H1 (cell line): ENCODE measurements around the gene BLMH. TPM values are rescaled to one million over a fixed set of nuclear protein-coding genes. Genes with fewer than 3 reads are reported as not detected.

Experiments
- CTCF ChIA-PET: fragments of 300-600 bp; sonication (Branson Sonifier 250); formaldehyde crosslinking; loops from one replicate; lab custom pipeline; 2021; ENCODE audit not compliant: partially characterized antibody; lab: Charles Lee
- POLR2A ChIA-PET: fragments of 300-600 bp; sonication (Branson Sonifier 250); formaldehyde crosslinking; loops from one replicate; lab custom pipeline; 2021; ENCODE audit warnings: inconsistent platforms; ENCODE audit not compliant: partially characterized antibody; lab: Charles Lee
- DNase-seq, 2 experiments: peaks; one replicate each; pipeline versions ENCODE4 v3.0.0 to v3.0.0-alpha.2; 2010 to 2022; ENCODE audit warnings: low spot score in 2 of 2, low read depth in 1 of 2, mixed read lengths in 1 of 2
- FAIRE-seq: peaks from 2 replicates; lab custom pipeline; 2011; peaks lifted over from hg19 to GRCh38; lab: Jason Lieb, UNC
- H2AFZ ChIP-seq: 2 replicates; pipeline ENCODE4 v1.8.1; 2012; ENCODE audit warnings: low read length, inconsistent platforms
- H2AK5ac ChIP-seq: 2 replicates; pipeline ENCODE4 v1.6.1; 2013; ENCODE audit warnings: low read depth, low read length
- H2BK120ac ChIP-seq: replicated peaks from 2 replicates; pipeline ENCODE3; 2013; ENCODE audit warnings: low read depth, low read length, inconsistent platforms
- H2BK12ac ChIP-seq: 2 replicates; pipeline ENCODE4 v1.6.1; 2013; ENCODE audit warnings: low read depth, low read length
- H2BK15ac ChIP-seq: 2 replicates; pipeline ENCODE4 v1.6.1; 2013; ENCODE audit warnings: low read length
- H2BK20ac ChIP-seq: 2 replicates; pipeline ENCODE4 v1.6.1; 2013; ENCODE audit warnings: low read length
- H2BK5ac ChIP-seq: 2 replicates; pipeline ENCODE4 v1.6.1; 2013; ENCODE audit warnings: low read depth, low read length
- H3K14ac ChIP-seq: 2 replicates; pipeline ENCODE4 v1.6.1; 2013; ENCODE audit warnings: inconsistent platforms; ENCODE audit not compliant: insufficient read length
- H3K18ac ChIP-seq: 2 replicates; pipeline ENCODE4 v1.6.1; 2013; ENCODE audit warnings: low read length; ENCODE audit errors: extremely low read depth
- H3K23ac ChIP-seq: 2 replicates; pipeline ENCODE4 v1.6.1; 2013; ENCODE audit warnings: inconsistent platforms; ENCODE audit not compliant: insufficient read length
- H3K23me2 ChIP-seq: 2 replicates; pipeline ENCODE4 v1.6.1; 2013; ENCODE audit warnings: low read depth, low read length
- H3K27ac ChIP-seq: 2 replicates; pipeline ENCODE4 v1.6.1; 2011; ENCODE audit warnings: low read depth, low read length, inconsistent platforms
- H3K27me3 ChIP-seq, 4 experiments: replicated peaks in 1 of 4; 1 replicate in 1 of 4; 2 replicates in 3 of 4; pipeline versions ENCODE4 v1.6.1 to v1.8.1; 2011 to 2013; ENCODE audit warnings: low read length in 3 of 4, mild to moderate bottlenecking in 3 of 4, inconsistent platforms in 2 of 4, mixed read lengths in 2 of 4, moderate library complexity in 1 of 4; ENCODE audit not compliant: control insufficient read depth in 3 of 4, insufficient read depth in 3 of 4; ENCODE audit errors: extremely low read depth in 1 of 4
- H3K36me3 ChIP-seq, 4 experiments: 2 replicates each; pipeline versions ENCODE4 v1.6.1 to v1.8.1; 2011 to 2013; ENCODE audit warnings: mild to moderate bottlenecking in 4 of 4, low read length in 3 of 4, moderate library complexity in 2 of 4, control low read depth in 1 of 4, inconsistent platforms in 1 of 4; ENCODE audit not compliant: insufficient read depth in 4 of 4, control insufficient read depth in 2 of 4
- H3K4ac ChIP-seq: replicated peaks from 2 replicates; pipeline ENCODE3; 2013; ENCODE audit warnings: low read length, low read depth, mixed read lengths, inconsistent platforms; ENCODE audit not compliant: insufficient read length
- H3K4me1 ChIP-seq, 4 experiments: replicated peaks in 1 of 4; 1 replicate in 1 of 4; 2 replicates in 3 of 4; pipeline versions ENCODE4 v1.6.1 to v1.8.1; 2011 to 2013; ENCODE audit warnings: low read length in 3 of 4, inconsistent platforms in 2 of 4, mixed read lengths in 1 of 4; ENCODE audit not compliant: insufficient read depth in 4 of 4, control insufficient read depth in 3 of 4
- H3K4me2 ChIP-seq, 2 experiments: 2 replicates each; pipeline versions ENCODE4 v1.6.1 to v1.8.1; 2011 to 2013; ENCODE audit warnings: low read depth in 2 of 2, low read length in 2 of 2, control low read depth in 1 of 2, inconsistent platforms in 1 of 2, mild to moderate bottlenecking in 1 of 2; ENCODE audit not compliant: insufficient read depth in 1 of 2
- H3K4me3 ChIP-seq, 4 experiments: fragments of 200-600, 300-600 bp in 1 of 4; sonication (generic), shearing (Covaris generic), sonication (Bioruptor Twin) in 1 of 4; 2 replicates each; pipeline versions ENCODE4 v1.5.1 to v1.8.1; 2011 to 2016; ENCODE audit warnings: low read length in 4 of 4, low read depth in 3 of 4, control low read depth in 2 of 4, inconsistent platforms in 2 of 4, mild to moderate bottlenecking in 2 of 4, mixed read lengths in 1 of 4, moderate library complexity in 1 of 4; ENCODE audit not compliant: insufficient read depth in 2 of 4; ENCODE audit errors: extremely low read depth in 1 of 4
- H3K56ac ChIP-seq: replicated peaks from 2 replicates; pipeline ENCODE3; 2013; ENCODE audit warnings: low read depth, mild to moderate bottlenecking, mixed read lengths, low read length, inconsistent platforms; ENCODE audit not compliant: insufficient read length
- H3K79me1 ChIP-seq: 2 replicates; pipeline ENCODE4 v1.6.1; 2013; ENCODE audit warnings: low read depth, low read length, control low read depth
- H3K79me2 ChIP-seq, 2 experiments: 2 replicates each; pipeline versions ENCODE4 v1.6.1 to v1.8.1; 2012 to 2013; ENCODE audit warnings: low read length in 2 of 2, mild to moderate bottlenecking in 2 of 2, inconsistent platforms in 1 of 2; ENCODE audit not compliant: insufficient read depth in 2 of 2, control insufficient read depth in 1 of 2
- H3K9ac ChIP-seq, 4 experiments: replicated peaks in 1 of 4; 1 replicate in 1 of 4; 2 replicates in 3 of 4; pipeline versions ENCODE4 v1.6.1 to v1.8.1; 2011 to 2013; ENCODE audit warnings: low read depth in 3 of 4, low read length in 3 of 4, control low read depth in 2 of 4, mild to moderate bottlenecking in 2 of 4, moderate library complexity in 2 of 4, inconsistent platforms in 1 of 4; ENCODE audit errors: extremely low read depth in 1 of 4
- H3K9me3 ChIP-seq, 2 experiments: 2 replicates each; pipeline versions ENCODE4 v1.6.1 to v1.8.1; 2012 to 2013; ENCODE audit warnings: mild to moderate bottlenecking in 2 of 2, moderate library complexity in 2 of 2, control low read depth in 1 of 2, inconsistent platforms in 1 of 2, low read depth in 1 of 2, low read length in 1 of 2, mixed read lengths in 1 of 2; ENCODE audit not compliant: insufficient read depth in 2 of 2
- H4K20me1 ChIP-seq, 2 experiments: replicated peaks in 1 of 2; 2 replicates each; pipeline versions ENCODE3 to v1.8.1; 2011 to 2013; ENCODE audit warnings: inconsistent platforms in 2 of 2, low read length in 2 of 2, mild to moderate bottlenecking in 1 of 2; ENCODE audit not compliant: insufficient read depth in 2 of 2, control insufficient read depth in 1 of 2
- H4K5ac ChIP-seq: 2 replicates; pipeline ENCODE4 v1.6.1; 2013; ENCODE audit warnings: low read length, low read depth, mixed read lengths, inconsistent platforms; ENCODE audit not compliant: insufficient read length
- H4K8ac ChIP-seq: 2 replicates; pipeline ENCODE4 v1.8.0; 2013; ENCODE audit warnings: mild to moderate bottlenecking, moderate library complexity, low read length, inconsistent platforms; ENCODE audit not compliant: insufficient read depth; ENCODE audit errors: extremely low read depth
- H4K91ac ChIP-seq: replicated peaks from 2 replicates; pipeline ENCODE3; 2013; ENCODE audit warnings: low read length, mixed read lengths, inconsistent platforms; ENCODE audit not compliant: insufficient read length
- FOSL1 ChIP-seq: IDR thresholded peaks from 2 replicates; pipeline ENCODE4 v1.6.1; 2011; ENCODE audit warnings: mild to moderate bottlenecking, low read depth, low read length, moderate library complexity; ENCODE audit not compliant: insufficient read depth
- PHF8 ChIP-seq: fragments of 200-600 bp; sonication (generic); conservative IDR thresholded peaks from 2 replicates; pipeline ENCODE4 v1.7.1; 2012; ENCODE audit warnings: low read depth, mild to moderate bottlenecking, inconsistent platforms, low read length, moderate library complexity
- POU5F1 ChIP-seq: IDR thresholded peaks from 2 replicates; pipeline ENCODE4 v1.6.1; 2011; ENCODE audit warnings: low read depth, mild to moderate bottlenecking, low read length, moderate library complexity
- SAP30 ChIP-seq: fragments of 300-600 bp; sonication (generic); IDR thresholded peaks from 2 replicates; pipeline ENCODE4 v1.7.1; 2012; ENCODE audit warnings: low read length, moderate library complexity, mild to moderate bottlenecking, inconsistent platforms; ENCODE audit not compliant: insufficient read depth, insufficient replicate concordance
- WGBS, 2 experiments: shearing (Covaris generic) in 1 of 2; methylation state at CpG; one replicate each; pipeline versions ENCODE4 v1.1.6 to v1.1.7; 2013 to 2015; ENCODE audit warnings: low lambda C conversion rate in 2 of 2, mixed read lengths in 2 of 2, inconsistent platforms in 1 of 2, low coverage in 1 of 2, missing lambda C conversion rate in 1 of 2; ENCODE audit not compliant: insufficient replicate concordance in 2 of 2, insufficient coverage in 1 of 2, insufficient read length in 1 of 2; ENCODE audit errors: extremely low coverage in 1 of 2, missing lambda C conversion rate in 1 of 2; 5-methylcytosine and 5-hydroxymethylcytosine counted together
- polyA plus RNA-seq, 7 experiments: library from polyadenylated mRNA; depleted of rRNA in 3 of 7; stranded (reverse) in 5 of 7; unstranded in 2 of 7; fragments of >200 nt in 5 of 7; fragments of 200-250 nt in 2 of 7; gene quantifications; 1 replicate in 5 of 7; 2 replicates in 1 of 7; 4 replicates in 1 of 7; pipeline versions ENCODE4 v1.2.1 to v1.2.3, GENCODE V29; 2011 to 2013; ENCODE audit warnings: missing spikeins in 2 of 7, mixed read lengths in 2 of 7
- total RNA-seq: library from RNA; stranded (reverse); fragmentation: NEBNext Ultra II Directional; extraction: Animal tissue kit (Norgen Biotek cat#: 25700); gene quantifications from 2 replicates; pipeline ENCODE4 v1.2.1, GENCODE V29; 2021
- TF ChIP-seq, protein P1 (sequence below): IDR thresholded peaks from 2 replicates; pipeline ENCODE4 v1.6.1; 2012; ENCODE audit warnings: inconsistent platforms

BLMH gene
- total and polyA plus RNA-seq, 2 of the 8 experiments (the other 6 are each of a cell fraction or from before 2014, with no cell fraction given): 18.2 to 74.3 TPM

DNA sequence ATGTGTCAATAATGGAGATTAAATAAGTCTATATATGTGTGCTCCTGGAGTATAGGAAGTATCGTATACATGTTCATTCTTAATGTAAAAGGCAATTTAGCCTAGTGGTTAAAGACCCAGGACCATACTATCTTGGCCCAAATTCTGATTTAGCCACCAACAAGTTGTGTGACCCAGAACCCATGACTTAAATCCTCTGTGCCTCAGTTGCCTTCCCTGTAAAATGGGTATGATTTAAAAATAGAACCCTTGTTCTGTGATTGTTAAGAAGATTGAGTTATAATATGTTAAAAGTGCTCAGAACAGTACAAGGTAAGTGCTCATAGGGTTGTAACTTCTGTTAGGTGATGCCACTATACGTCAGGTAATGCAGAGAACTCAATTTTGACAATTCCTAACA, 18.8 kb upstream of the BLMH start:
- H3K79me2 ChIP-seq: no peaks in the 10 kb centered on the region
- no peak overlapping the region for H2BK5ac ChIP-seq
- FAIRE-seq: no peak
- H3K27ac ChIP-seq: no peak overlapping the region
- no peak overlapping the region for H3K9ac ChIP-seq
- ChIA-PET POLR2A (no interaction called here), CTCF (no interaction called here)
- H2BK20ac ChIP-seq: no peak overlapping the region
- no peak overlapping the region for H4K5ac ChIP-seq
- DNase-seq: no peak
- H3K9me3 ChIP-seq: no peaks in the 10 kb centered on the region
- no peaks in the 10 kb centered on the region for H3K23me2 ChIP-seq
- no peak overlapping the region for H2AFZ ChIP-seq
- no peak for TF ChIP-seq POU5F1
- TF ChIP-seq FOSL1: no peak
- TF ChIP-seq, protein P1, sequence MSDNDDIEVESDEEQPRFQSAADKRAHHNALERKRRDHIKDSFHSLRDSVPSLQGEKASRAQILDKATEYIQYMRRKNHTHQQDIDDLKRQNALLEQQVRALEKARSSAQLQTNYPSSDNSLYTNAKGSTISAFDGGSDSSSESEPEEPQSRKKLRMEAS: no peak
- TF ChIP-seq SAP30: no peak
- TF ChIP-seq PHF8: no peak
- no peak overlapping the region for H3K14ac ChIP-seq
- H3K18ac ChIP-seq: no peak overlapping the region
- no peak overlapping the region for H3K4me3 ChIP-seq
- no peak overlapping the region for H2BK15ac ChIP-seq
- WGBS, 2 experiments: 82% methylated on average over 2 of the region's 2 CpGs; no CpG with 5 or more reads in 1 of the 2 experiments
- no peak overlapping the region for H2BK12ac ChIP-seq
- no peak overlapping the region for H2AK5ac ChIP-seq
- H3K23ac ChIP-seq: no peak overlapping the region
- H3K4me2 ChIP-seq: no peak overlapping the region
- no peaks in the 10 kb centered on the region for H3K27me3 ChIP-seq
- no peak overlapping the region for H4K8ac ChIP-seq
- H3K36me3 ChIP-seq: no peaks in the 10 kb centered on the region
- H3K4ac ChIP-seq: no peak overlapping the region
- no peaks in the 10 kb centered on the region for H4K20me1 ChIP-seq
- H3K79me1 ChIP-seq: no peaks in the 10 kb centered on the region
- H4K91ac ChIP-seq: no peak overlapping the region
- H3K4me1 ChIP-seq: no peaks in the 10 kb centered on the region
- no peak overlapping the region for H2BK120ac ChIP-seq
- H3K56ac ChIP-seq: no peak overlapping the region
